ENCODE data around the gene SPAG17. TPM values are rescaled to one million over a fixed set of nuclear protein-coding genes. Genes with fewer than 3 reads are reported as not detected.

The SPAG17 gene
- total RNA-seq, 2 donors from 2014 or later = not detected

- H3K36me3 ChIP-seq = no peaks in the 10 kb centered on the region
- intact Hi-C loops (cut with DNase I) = no loop called here
- no peaks in the 10 kb centered on the region for H3K9me3 ChIP-seq
- no peak for TF ChIP-seq CTCF (IDR thresholded peaks at IDR 0.05)
- H3K4me3 ChIP-seq = no peak overlapping the region
- no peak overlapping the region for H3K9ac ChIP-seq (ENCODE audit: low read depth in 2 of 2, low read length in 2 of 2)
- H3K27ac ChIP-seq = no peak overlapping the region
- DNase-seq = no peak
- H3K27me3 ChIP-seq = no peaks in the 10 kb centered on the region
- no peaks in the 10 kb centered on the region for H3K4me1 ChIP-seq
Measured at GRCh38 chr1:118148034-118148433, 37.0 kb downstream of the SPAG17 start.

- Histone ChIP-seq H3K27me3 (no peaks in the 10 kb centered on the region), H3K27ac (no peak overlapping the region), H3K4me3 (no peak overlapping the region), H3K36me3 (no peaks in the 10 kb centered on the region), H3K4me1 (no peaks in the 10 kb centered on the region), H3K9me3 (no peaks in the 10 kb centered on the region), H3K9ac (ENCODE audit: low read depth in 2 of 2, low read length in 2 of 2) (no peak overlapping the region)
- intact Hi-C loops (cut with DNase I) = no loop called here
- no peak for TF ChIP-seq CTCF (IDR thresholded peaks at IDR 0.05)
- DNase-seq = no peak
Measured at GRCh38 chr1:118147522-118147921, 37.5 kb downstream of the SPAG17 start.

DNA sequence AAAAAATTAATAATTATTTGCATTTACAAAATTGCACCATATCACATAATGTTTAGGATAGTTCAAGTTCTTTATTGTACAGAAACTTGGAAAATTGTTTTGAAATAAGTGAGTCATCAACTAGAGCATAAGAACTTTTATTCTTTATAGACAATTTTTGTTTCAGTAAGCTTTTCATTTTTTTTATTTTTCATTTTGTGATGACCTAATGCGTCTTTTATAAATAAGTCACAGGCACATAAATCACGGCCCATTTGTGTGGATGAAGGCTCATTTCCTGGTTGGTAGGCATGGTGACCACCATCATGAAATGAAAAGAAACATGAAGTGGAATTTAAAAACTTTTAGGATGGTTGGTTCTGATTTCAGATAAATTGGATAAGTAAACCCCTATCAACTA lies 39.3 kb downstream of the SPAG17 start:
- TF ChIP-seq CTCF (IDR thresholded peaks at IDR 0.05) = no peak
- no peaks in the 10 kb centered on the region for H3K36me3 ChIP-seq
- no peak overlapping the region for H3K4me3 ChIP-seq
- intact Hi-C loops (cut with DNase I) = no loop called here
- no peaks in the 10 kb centered on the region for H3K27me3 ChIP-seq
- H3K4me1 ChIP-seq = no peaks in the 10 kb centered on the region
- H3K9me3 ChIP-seq = no peaks in the 10 kb centered on the region
- no peak overlapping the region for H3K9ac ChIP-seq (ENCODE audit: low read depth in 2 of 2, low read length in 2 of 2)
- DNase-seq = no peak
- no peak overlapping the region for H3K27ac ChIP-seq

DNA sequence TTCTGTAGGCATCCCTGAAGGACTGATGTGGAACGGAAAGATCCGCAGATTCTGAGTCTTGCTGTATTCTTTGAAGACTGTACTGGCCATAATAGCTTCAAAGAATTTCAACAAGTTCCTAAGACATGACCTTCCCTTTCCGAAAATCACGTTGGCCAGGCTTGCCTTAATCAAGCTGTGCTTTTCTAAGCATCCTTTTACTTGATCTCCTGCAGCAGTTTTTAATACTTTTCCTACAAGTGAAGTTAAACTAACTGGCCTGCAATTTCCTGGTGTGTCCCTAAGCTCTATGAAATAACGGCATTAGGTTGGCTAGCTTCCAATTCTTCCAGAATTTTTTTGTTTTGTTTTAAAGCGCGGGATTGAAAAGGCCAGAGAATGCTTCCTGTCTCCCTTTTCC lies 40.3 kb downstream of the SPAG17 start:
- Histone ChIP-seq H3K36me3 (no peaks in the 10 kb centered on the region), H3K4me1 (no peaks in the 10 kb centered on the region), H3K4me3 (no peak overlapping the region), H3K9ac (ENCODE audit: low read depth in 2 of 2, low read length in 2 of 2) (no peak overlapping the region), H3K9me3 (no peaks in the 10 kb centered on the region), H3K27me3 (no peaks in the 10 kb centered on the region), H3K27ac (no peak overlapping the region)
- no peak for TF ChIP-seq CTCF (IDR thresholded peaks at IDR 0.05)
- DNase-seq = no peak
- intact Hi-C loops (cut with DNase I) = no loop called here

DNA sequence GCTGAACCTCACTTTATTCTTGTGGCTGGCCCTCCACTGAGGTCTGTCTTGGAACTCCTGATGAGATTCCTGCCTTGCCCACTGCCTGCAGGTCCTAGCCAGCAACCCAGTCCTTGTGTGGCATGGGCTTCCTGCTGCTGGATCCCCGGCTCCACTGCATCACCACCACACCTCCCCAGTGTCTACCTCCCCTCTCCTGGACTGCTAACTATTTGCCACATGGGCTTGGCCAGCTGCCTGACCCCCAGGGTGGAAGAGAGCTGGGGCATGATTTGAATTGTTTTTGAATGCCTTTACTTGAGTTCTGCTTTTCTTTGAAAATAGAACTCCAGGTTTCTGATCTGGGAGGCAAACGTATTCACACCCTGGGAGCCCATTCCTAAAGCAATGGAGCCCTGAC lies 41.2 kb downstream of the SPAG17 start:
- Histone ChIP-seq H3K27me3 (no peaks in the 10 kb centered on the region), H3K36me3 (no peaks in the 10 kb centered on the region), H3K9ac (ENCODE audit: low read depth in 2 of 2, low read length in 2 of 2) (no peak overlapping the region), H3K4me3 (no peak overlapping the region), H3K27ac (no peak overlapping the region), H3K9me3 (no peaks in the 10 kb centered on the region), H3K4me1 (no peaks in the 10 kb centered on the region)
- intact Hi-C loops (cut with DNase I) = no loop called here
- DNase-seq = no peak
- TF ChIP-seq CTCF (IDR thresholded peaks at IDR 0.05) = no peak

GRCh38 chr1:118143121-118143520 lies 41.9 kb downstream of the SPAG17 start:
- no peak for DNase-seq
- intact Hi-C loops (cut with DNase I) = no loop called here
- H3K9ac ChIP-seq (ENCODE audit: low read depth in 2 of 2, low read length in 2 of 2) = no peak overlapping the region
- no peak overlapping the region for H3K4me3 ChIP-seq
- H3K36me3 ChIP-seq = no peaks in the 10 kb centered on the region
- no peak overlapping the region for H3K27ac ChIP-seq
- H3K27me3 ChIP-seq = no peaks in the 10 kb centered on the region
- no peak for TF ChIP-seq CTCF (IDR thresholded peaks at IDR 0.05)
- H3K9me3 ChIP-seq = no peaks in the 10 kb centered on the region
- no peaks in the 10 kb centered on the region for H3K4me1 ChIP-seq

Data from colonic mucosa (tissue), 4 donors.